ENCODE data around the gene MMP28.
"Not testable (repeated sequence)": the region's sequence is repeated elsewhere in the genome, so short reads cannot be mapped to it uniquely, and the experiment has no call there.

Gene MMP28

GRCh38 chr17:35765756-35766488 is 29.5 kb downstream of the MMP28 start:
- DNase-seq (ENCODE audit: low spot score), result no peak

GRCh38 chr17:35765086-35765710 is 30.2 kb downstream of the MMP28 start:
- DNase-seq (ENCODE audit: low spot score), result no peak

GRCh38 chr17:35764123-35764991 is 31.1 kb downstream of the MMP28 start:
- peak; percentile 96 for DNase-seq (ENCODE audit: low spot score)

GRCh38 chr17:35763767-35764122 is 31.7 kb downstream of the MMP28 start:
- no peak for DNase-seq (ENCODE audit: low spot score)

- no peak for DNase-seq (ENCODE audit: low spot score)
These were observed 33.8 kb downstream of the MMP28 start for GRCh38 chr17:35761601-35762000.

GRCh38 chr17:35760587-35760986 is 34.9 kb downstream of the MMP28 start, which contains the start of gene C17orf50:
Gene C17orf50, plus strand, starts transcription at chr17:35760887. Its CDS starts 55 bp downstream, at chr17:35760942.
- no peak for DNase-seq (ENCODE audit: low spot score)

- DNase-seq (ENCODE audit: low spot score), result no peak
These were observed 38.2 kb downstream of the MMP28 start for GRCh38 chr17:35757243-35757642.

GRCh38 chr17:35752945-35753764 is 42.3 kb downstream of the MMP28 start, which contains the start of gene GAS2L2:
Gene GAS2L2, minus strand, starts transcription at chr17:35753239. Its CDS starts 389 bp downstream, at chr17:35752850.
- DNase-seq (ENCODE audit: low spot score), result no peak

- no peak for DNase-seq (ENCODE audit: low spot score)
These were observed 43.0 kb downstream of the MMP28 start for GRCh38 chr17:35752471-35752870.

GRCh38 chr17:35751541-35751940 is 43.9 kb downstream of the MMP28 start:
- not testable (repeated sequence) for DNase-seq (ENCODE audit: low spot score)

- no peak for DNase-seq (ENCODE audit: low spot score)
These were observed 44.7 kb downstream of the MMP28 start for GRCh38 chr17:35750526-35751395.

- DNase-seq (ENCODE audit: low spot score), result no peak
These were observed 45.7 kb downstream of the MMP28 start for GRCh38 chr17:35749560-35750412.

GRCh38 chr17:35748979-35749378 is 46.5 kb downstream of the MMP28 start:
- DNase-seq (ENCODE audit: low spot score), result no peak

GRCh38 chr17:35748341-35748841 is 47.0 kb downstream of the MMP28 start:
- DNase-seq (ENCODE audit: low spot score), result no peak

- peak; percentile 83 for DNase-seq (ENCODE audit: low spot score)
These were observed 47.9 kb downstream of the MMP28 start for GRCh38 chr17:35747540-35748017.

GRCh38 chr17:35745749-35746320 is 49.6 kb downstream of the MMP28 start:
- DNase-seq (ENCODE audit: low spot score), result no peak

- no peak for DNase-seq (ENCODE audit: low spot score)
These were observed 50.2 kb downstream of the MMP28 start for GRCh38 chr17:35745246-35745645.

- DNase-seq (ENCODE audit: low spot score), result no peak
These were observed 50.6 kb downstream of the MMP28 start for GRCh38 chr17:35744830-35745229.
